Measurements from ENCODE around the gene TTLL4.

DNA sequence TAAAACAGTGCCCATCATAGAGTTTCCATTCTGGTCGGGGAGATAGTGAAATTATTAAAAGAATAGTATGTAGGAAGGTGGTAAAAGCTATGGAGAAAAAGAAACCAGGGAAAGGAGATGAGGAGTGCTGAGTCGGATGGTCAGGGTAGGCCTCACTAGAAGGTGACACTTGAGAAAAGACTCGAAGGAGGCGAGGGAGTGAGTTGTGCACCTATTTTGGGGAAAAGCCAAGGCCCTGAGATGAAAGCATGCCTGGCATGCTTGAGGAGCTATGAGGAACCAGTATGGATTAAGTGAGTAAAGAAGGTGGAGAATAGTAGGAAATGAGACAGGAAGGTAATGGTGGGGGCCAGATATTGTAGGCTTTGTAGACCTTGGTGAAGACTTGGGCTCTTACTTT, 7.3 kb upstream of the TTLL4 start:
- TF ChIP-seq EZH2 (IDR thresholded peaks at IDR 0.05) (no peak), POLR2AphosphoS5 (IDR thresholded peaks at IDR 0.05; ENCODE audit: borderline replicate concordance, low read depth, low read length) (no peak), FOXP2 (optimal IDR thresholded peaks at IDR 0.05; ENCODE audit: control extremely low read depth, extremely low read length, insufficient read depth) (no peak)

All from SK-N-MC (cell line).